ENCODE measurements around the gene FARP1. TPM values are rescaled to one million over a fixed set of nuclear protein-coding genes. Genes with fewer than 3 reads are reported as not detected.
A peak's percentile ranks its signal among the peaks of the same experiment; 100 is the strongest.

Gene FARP1
- total RNA-seq, 1 donor from 2014 or later, result 278 TPM

GRCh38 chr13:98254513-98254912 lies 111.6 kb downstream of the FARP1 start:
- no peak for DNase-seq (ENCODE audit: low spot score, unreplicated experiment)
- Mint-ChIP-seq H3K4me3 (ENCODE audit: low read depth) (no peak overlapping the region), H3K27ac (peak overlapping the region; percentile 38), H3K9me3 (ENCODE audit: low read depth) (no peaks in the 10 kb centered on the region), H3K36me3 (ENCODE audit: insufficient read depth) (peaks cover 1% of the 10 kb centered on the region), H3K27me3 (no peaks in the 10 kb centered on the region), H3K4me1 (ENCODE audit: low read depth) (peaks cover 7% of the 10 kb centered on the region)
- TF ChIP-seq, protein P1, sequence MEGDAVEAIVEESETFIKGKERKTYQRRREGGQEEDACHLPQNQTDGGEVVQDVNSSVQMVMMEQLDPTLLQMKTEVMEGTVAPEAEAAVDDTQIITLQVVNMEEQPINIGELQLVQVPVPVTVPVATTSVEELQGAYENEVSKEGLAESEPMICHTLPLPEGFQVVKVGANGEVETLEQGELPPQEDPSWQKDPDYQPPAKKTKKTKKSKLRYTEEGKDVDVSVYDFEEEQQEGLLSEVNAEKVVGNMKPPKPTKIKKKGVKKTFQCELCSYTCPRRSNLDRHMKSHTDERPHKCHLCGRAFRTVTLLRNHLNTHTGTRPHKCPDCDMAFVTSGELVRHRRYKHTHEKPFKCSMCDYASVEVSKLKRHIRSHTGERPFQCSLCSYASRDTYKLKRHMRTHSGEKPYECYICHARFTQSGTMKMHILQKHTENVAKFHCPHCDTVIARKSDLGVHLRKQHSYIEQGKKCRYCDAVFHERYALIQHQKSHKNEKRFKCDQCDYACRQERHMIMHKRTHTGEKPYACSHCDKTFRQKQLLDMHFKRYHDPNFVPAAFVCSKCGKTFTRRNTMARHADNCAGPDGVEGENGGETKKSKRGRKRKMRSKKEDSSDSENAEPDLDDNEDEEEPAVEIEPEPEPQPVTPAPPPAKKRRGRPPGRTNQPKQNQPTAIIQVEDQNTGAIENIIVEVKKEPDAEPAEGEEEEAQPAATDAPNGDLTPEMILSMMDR (IDR thresholded peaks at IDR 0.05; ENCODE audit: unreplicated experiment), result no peak

GRCh38 chr13:98258226-98258625 lies 115.3 kb downstream of the FARP1 start:
- no peak for DNase-seq (ENCODE audit: low spot score, unreplicated experiment)
- Mint-ChIP-seq H3K9me3 (ENCODE audit: low read depth) (no peaks in the 10 kb centered on the region), H3K36me3 (ENCODE audit: insufficient read depth) (peaks cover 1% of the 10 kb centered on the region), H3K27ac (no peak overlapping the region), H3K4me1 (ENCODE audit: low read depth) (peaks cover 26% of the 10 kb centered on the region), H3K27me3 (no peaks in the 10 kb centered on the region), H3K4me3 (ENCODE audit: low read depth) (no peak overlapping the region)
- TF ChIP-seq, protein P1 (IDR thresholded peaks at IDR 0.05; ENCODE audit: unreplicated experiment), result no peak

DNA sequence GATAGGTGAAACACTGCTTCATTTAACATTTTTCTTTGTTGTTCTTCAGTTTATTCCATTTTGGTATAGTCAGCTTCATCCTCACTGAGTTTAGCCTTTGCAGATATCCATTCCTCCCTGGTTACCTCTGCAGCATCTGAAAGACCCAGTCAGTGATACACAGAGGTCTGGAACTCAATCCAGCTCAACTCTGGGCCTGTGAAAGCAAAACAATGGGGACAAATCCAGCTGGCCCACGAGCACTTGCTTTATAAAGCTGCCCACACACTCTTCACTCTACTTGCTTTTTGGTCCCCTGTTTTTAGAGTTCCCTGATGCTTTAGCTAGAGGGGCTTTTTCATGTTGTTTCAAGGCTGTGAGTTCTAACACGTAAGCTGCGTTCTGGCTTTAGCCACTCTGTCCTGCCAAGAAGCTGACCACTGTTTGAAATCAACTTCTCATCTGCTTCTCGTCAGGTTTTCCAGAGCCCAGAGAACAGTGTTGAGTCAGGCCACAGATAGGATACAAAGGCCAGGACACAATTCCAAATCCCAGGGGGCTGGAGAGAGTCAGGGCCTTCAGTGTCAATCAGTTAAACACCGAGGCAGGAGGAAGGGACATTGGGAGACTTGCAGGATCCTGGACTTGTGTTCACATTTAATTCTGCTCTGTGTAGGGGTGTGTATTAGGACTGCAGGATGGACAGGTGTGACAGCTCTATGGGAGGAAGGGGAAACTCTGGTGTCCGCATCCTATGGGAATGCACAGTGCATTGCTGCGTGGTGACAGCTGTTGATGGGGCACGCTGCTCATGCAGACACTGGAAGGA lies 117.7 kb downstream of the FARP1 start:
- no peak for DNase-seq (ENCODE audit: low spot score, unreplicated experiment)
- Mint-ChIP-seq H3K27me3 (no peaks in the 10 kb centered on the region), H3K9me3 (ENCODE audit: low read depth) (no peaks in the 10 kb centered on the region), H3K27ac (peak overlapping the region; percentile 69), H3K4me1 (ENCODE audit: low read depth) (peaks cover 27% of the 10 kb centered on the region), H3K36me3 (ENCODE audit: insufficient read depth) (peaks cover 1% of the 10 kb centered on the region), H3K4me3 (ENCODE audit: low read depth) (no peak overlapping the region)
- TF ChIP-seq, protein P1 (IDR thresholded peaks at IDR 0.05; ENCODE audit: unreplicated experiment), result no peak

GRCh38 chr13:98261165-98261702 lies 118.3 kb downstream of the FARP1 start:
- Mint-ChIP-seq H3K27me3 (no peaks in the 10 kb centered on the region), H3K4me1 (ENCODE audit: low read depth) (peaks cover 30% of the 10 kb centered on the region), H3K27ac (peak overlapping the region; percentile 59), H3K36me3 (ENCODE audit: insufficient read depth) (no peaks in the 10 kb centered on the region), H3K9me3 (ENCODE audit: low read depth) (no peaks in the 10 kb centered on the region), H3K4me3 (ENCODE audit: low read depth) (no peak overlapping the region)
- no peak for DNase-seq (ENCODE audit: low spot score, unreplicated experiment)
- TF ChIP-seq, protein P1 (IDR thresholded peaks at IDR 0.05; ENCODE audit: unreplicated experiment), result no peak

DNA sequence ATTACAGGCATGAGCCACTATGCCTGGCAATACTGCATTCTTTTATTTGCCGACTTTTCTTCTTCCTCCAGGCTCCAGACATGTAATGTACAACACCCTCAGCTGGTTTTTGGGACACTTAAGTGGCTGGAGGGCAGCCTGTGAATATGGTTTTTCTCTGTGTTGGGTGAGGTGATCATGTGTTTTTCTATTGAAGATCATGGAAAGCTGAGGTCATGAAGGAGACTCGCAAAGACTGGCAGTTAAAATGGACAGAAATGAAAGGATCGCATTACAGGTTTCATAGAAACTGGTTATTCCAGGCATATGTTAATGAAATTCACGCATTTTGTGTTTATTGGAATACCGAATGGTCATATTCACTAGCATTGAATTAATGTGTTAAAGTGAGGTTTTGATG lies 119.4 kb downstream of the FARP1 start:
- no peaks in the 10 kb centered on the region for H3K36me3 Mint-ChIP-seq (ENCODE audit: insufficient read depth)
- H3K9me3 Mint-ChIP-seq (ENCODE audit: low read depth), result no peaks in the 10 kb centered on the region
- TF ChIP-seq, protein P1 (IDR thresholded peaks at IDR 0.05; ENCODE audit: unreplicated experiment), result no peak
- no peak for DNase-seq (ENCODE audit: low spot score, unreplicated experiment)
- peaks cover 38% of the 10 kb centered on the region for H3K4me1 Mint-ChIP-seq (ENCODE audit: low read depth)
- no peaks in the 10 kb centered on the region for H3K27me3 Mint-ChIP-seq
- no peak overlapping the region for H3K4me3 Mint-ChIP-seq (ENCODE audit: low read depth)
- peak overlapping the region; percentile 84 for H3K27ac Mint-ChIP-seq
